Measurements from ENCODE around the gene ABCA9.
"Not testable (repeated sequence)": the region's sequence is repeated elsewhere in the genome, so short reads cannot be mapped to it uniquely, and the experiment has no call there.

The ABCA9 gene

DNA sequence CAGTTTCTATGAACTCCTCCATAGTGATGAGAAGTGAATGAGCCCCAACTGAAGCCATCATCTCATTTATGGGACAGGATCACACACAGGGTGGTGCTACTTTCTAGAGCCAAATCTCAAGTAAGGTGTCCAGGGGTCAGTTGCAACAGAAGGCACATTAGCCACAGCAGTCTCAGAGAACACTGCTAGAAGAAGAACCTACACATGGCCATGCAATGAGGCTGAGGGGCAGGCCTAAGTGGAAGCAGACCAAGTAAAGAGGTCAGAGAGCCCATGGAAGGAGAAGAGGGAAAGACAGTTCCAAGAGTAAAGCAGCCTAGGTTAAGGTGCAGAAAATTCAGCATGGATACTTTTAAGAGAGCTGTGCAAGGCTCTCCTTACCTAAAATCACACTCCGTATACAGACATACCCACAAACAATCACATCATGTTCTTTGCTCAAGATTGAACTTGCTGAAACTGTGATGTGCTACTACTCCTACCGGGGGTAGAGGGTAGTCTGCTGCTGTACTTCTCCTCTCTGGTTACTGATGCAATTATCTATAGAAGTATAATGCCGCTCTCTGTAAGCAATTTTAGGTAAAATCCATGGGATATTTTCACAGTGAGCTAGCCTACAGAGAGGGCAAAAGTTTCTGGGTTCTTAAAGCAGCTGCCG is 107.3 kb downstream of the ABCA9 start:
- no peak for DNase-seq

DNA sequence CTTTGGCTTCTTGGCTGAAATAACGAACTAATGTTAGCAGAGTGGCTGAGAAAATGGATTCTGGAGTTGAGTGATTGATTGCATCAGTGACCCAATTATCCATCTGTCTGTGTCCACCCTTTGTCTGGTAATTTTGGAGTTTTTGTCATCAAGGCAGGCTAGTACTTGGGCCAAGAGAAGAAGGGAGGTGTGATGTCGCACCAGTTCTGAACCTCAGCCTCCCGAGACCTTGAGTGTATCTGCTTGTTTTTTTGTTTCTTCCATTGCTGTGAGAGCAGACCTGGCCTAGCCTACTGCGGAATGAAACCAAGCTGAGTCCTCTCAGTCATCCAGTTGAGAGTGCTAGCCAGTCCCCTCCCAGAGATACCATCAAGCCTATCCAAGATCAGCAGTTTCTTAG is 110.0 kb downstream of the ABCA9 start:
- DNase-seq: no peak

DNA sequence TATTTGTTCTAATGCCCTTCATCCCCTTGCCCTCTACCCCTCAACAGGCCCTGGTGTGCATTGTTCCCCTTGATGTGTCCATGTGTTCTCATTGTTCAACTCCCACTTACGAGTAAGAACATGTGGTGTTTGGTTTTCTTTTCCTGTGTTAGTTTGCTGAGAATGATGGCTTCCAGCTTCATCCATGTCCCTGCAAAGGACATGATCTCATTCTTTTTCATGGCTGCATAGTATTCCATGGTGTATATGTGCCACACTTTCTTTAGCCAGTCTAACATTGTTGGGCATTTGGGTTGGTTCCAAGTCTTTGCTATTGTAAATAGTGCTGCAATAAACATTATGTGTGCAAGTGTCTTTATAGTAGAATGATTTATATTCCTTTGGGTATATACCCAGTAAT is 112.9 kb downstream of the ABCA9 start:
- DNase-seq: not testable (repeated sequence)

DNA sequence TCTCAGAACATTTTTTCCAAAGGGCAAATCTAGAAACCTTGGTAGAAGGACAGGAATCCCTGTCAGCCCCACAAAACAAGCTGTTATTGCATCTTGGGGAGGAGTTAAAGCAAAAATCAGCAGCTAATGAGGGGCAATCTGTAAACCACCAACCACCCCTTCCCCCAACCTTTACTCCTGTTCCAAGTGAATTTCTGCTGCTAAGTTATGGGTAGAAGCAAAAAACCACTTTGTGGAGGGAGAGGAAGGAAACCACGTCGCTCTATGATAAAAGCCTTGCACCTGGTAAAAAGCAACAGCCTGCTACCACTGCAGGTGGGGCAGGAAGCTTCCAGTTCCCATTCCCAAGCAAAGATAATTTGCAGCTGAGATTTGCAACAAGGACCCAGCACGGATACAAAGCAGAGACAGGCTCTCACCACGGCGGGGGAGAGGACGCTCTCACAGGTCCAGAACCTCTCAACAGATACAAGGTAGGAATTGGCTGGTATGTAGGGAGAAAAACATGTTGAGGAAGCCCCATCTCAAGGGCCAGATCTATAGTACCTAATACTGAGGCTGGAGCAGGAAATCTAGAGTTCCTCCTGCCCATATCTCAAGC is 116.2 kb downstream of the ABCA9 start:
- no peak for DNase-seq

DNA sequence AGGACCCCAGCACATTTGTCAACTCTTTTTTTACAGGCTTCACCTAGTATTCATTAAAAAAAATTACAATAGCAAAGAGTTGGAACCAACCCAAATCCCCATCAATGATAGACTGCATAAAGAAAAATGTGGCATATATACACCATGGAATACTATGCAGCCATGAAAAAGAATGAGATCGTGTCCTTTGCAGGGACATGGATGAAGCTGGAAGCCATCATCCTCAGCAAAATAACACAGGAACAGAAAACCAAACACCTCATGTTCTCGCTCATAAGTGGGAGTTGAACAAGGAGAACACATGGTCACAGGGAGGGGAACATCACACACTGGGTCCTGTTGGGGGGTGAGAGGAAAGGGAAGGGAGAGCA is 116.9 kb downstream of the ABCA9 start:
- DNase-seq: not testable (repeated sequence)

DNA sequence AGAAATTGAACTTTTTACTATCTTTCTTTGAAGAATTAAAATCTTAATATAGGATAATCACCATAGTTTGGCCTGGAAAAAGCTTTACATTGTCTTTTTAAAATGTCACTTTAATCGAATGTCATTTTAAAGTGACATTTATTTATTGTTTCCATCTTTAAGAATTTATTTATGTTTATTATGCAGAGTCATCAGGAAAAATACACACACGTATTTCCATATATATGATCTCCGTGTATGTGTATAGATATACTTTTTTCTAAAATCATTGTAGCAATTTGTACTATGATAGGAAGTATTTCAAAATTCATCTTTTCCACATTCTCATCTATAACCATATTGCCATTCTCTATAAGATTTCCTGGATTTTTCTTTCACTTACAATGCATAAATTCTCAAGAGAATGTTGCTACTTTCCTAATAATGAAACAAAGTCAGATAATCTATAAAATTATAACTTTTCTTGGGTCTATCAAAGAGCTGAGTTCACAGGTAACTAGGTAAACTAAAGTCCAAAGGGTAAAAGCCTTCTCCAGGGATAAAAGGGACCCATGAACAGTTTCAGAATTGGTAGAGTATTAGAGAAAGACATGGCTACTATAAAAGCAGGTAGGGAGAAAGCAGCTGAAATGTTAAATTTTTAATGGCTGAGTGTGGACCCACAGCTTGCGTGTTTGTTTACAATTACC is 117.5 kb downstream of the ABCA9 start:
- no peak for DNase-seq

DNA sequence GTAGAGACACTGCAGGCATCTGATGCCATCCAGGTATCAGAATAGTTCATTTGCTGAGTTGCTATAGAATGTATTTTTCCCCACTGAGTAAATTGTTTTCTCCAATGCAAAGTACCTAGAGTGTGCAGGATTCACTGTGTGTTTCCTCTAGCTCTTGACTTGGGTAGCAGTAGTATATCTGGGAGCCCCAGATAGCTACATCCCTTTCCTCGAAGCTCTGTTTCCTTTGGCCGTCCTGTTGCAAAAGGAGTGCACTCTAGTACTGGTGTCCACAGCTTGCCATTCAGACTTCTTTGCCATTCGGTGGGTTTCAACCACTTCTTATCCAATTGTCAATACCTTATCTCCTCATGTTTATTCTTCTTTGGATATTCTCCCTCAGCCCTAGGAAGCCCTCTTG is 118.3 kb downstream of the ABCA9 start:
- DNase-seq: no peak

DNA sequence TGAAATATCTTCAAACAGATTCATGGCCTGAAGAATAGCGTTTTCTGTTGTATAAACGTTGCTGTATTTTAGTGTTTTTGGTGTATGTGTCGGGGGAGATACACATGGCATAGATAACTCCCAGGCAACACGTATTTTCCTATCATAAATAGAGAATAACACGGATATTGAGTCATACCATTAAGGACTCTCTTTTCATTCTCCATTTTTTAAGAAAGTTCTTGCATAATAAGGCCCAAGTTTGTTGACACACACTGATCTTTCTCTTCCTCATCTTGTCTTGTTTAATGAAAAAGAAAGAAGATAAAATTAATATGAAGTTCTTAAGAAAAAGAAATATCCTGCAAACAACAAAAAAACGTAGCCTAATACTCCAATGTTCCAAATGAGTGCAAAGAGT is 119.0 kb downstream of the ABCA9 start:
- DNase-seq: no peak

DNA sequence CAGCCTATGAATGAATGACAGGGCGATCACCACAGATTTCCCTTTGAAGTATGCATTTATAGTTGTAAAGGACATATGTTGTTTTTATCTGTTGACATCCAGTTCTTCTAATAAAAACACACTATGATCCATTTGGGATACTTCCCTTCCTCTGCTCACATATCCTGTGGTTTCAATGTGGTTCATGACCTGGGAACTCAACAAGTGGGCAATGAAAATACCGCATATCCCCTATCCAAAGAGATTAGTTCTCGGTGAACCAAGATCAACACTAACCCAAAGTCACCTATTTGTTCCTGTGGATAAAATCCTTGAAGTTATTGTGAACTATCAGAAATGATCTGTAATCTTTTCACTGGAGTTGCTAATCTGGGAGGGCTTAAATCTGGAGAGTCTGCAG is 121.5 kb downstream of the ABCA9 start:
- no peak for DNase-seq

DNA sequence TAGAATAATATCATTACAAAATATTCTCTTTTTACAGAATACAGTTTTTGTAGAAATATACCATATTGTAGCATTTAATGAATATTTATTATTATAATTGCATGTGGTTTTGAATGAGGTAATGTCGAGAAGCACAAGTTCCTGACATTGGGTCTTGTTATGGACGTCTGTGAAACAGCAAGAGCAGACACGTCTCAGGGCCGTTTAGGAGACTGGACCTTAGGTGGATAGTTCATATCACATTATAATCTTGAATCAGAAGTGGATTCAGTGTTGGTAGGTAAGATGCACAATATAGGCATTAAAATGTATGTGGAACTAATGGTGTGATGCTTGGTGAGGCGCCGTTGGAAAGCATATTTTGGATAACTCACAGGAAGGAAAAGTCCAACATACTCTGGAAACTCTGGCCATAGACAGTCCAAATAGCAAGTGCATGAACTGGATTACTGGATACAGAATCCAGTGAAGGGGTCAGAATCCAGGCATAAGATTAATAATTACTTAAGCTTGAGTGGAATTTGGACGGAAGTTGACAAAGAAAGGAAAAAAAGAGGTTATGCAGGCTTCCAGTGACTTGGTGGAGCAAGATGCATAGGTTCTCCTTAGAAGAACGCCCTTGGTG is 122.7 kb downstream of the ABCA9 start:
- DNase-seq: no peak

DNA sequence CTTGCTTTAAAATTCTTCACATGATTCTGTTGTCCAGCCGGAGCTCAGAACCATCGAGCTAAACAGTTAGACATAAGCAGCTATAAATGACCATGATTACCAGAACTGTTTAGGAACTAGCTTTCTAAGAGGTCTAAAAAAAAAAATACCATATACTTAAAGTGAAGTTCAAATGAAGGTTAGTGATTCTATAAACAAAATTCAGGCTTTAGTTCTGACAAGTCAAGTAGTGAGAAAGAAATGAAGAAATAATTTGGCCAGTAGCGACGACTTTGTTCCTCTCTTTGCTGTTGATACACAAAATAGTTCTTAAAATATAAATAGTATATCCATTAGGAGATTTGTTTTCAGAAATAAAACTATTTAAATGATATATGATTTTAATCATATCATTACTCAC is 133.2 kb downstream of the ABCA9 start:
- no peak for DNase-seq

DNA sequence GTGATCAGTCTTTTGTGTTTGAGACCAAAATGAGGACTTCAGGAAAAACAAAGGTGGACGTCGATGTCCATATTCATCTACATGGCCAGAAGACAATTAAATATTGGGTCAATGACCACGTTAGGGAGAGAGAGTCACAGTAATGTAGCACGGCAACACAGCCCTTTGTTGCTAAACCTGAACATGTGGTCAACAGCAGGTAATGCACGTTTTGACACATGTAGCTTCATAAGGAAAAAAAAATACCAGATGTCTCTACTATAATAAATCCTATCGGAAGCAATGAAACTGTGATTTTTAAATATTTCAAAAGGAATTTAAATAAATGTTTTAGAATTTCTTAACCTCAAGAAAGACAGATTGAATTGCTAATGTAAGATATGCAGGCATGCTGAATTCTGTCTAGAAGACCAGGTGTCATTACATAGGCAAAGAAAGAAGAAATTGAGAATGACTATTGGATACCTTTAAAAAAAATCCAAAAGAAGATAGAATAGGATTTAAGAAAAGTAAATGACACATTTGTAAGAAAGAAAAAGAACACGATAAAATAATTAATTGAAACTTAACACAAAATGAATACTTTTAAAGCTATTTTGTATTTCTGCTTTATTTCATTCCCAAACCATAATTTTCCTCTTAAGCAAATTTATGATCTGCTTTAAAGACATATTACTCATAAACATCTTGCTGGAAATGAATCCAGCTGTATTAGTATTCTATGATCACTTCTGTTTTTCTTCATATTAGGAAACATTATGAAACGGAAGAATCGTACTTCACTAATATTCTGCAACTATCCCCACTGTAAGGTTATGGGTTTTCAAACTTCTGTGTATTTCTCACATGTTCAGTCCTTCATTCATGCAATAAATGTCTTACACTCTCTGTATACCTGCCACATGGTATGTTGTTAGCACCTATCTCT is 135.7 kb downstream of the ABCA9 start:
- no peak for DNase-seq

Data from NCI-H526 treated with DMSO at 0.1 percent for 48 hours (cell line).